ENCODE measurements around the gene ZNF821.
"Not testable (repeated sequence)": the region's sequence is repeated elsewhere in the genome, so short reads cannot be mapped to it uniquely, and the experiment has no call there.

ZNF821 gene

GRCh38 chr16:71883849-71884638 lies at the start of gene ZNF821:
Gene ZNF821 (minus strand): TSS chr16:71884182. CDS start chr16:71879946, 4,236 bp downstream.
- DNase-seq: peak; percentile 89
- in situ Hi-C loops (cut with MboI; ENCODE audit: low pct_unique_long_range_greater_than_20kb, low sequenced_read_pairs): no loop called here

GRCh38 chr16:71933017-71933416 lies 49.0 kb upstream of the ZNF821 start:
- in situ Hi-C loops (cut with MboI; ENCODE audit: low pct_unique_long_range_greater_than_20kb, low sequenced_read_pairs): no loop called here
- no peak for DNase-seq

- no peak for DNase-seq
- in situ Hi-C loops (cut with MboI; ENCODE audit: low pct_unique_long_range_greater_than_20kb, low sequenced_read_pairs): no loop called here
Observed at GRCh38 chr16:71931599-71931998, 47.6 kb upstream of the ZNF821 start.

- no peak for DNase-seq
- in situ Hi-C loops (cut with MboI; ENCODE audit: low pct_unique_long_range_greater_than_20kb, low sequenced_read_pairs): no loop called here
Observed at GRCh38 chr16:71931001-71931400, 47.0 kb upstream of the ZNF821 start.

GRCh38 chr16:71930013-71930563 lies 46.1 kb upstream of the ZNF821 start:
- DNase-seq: no peak
- in situ Hi-C loops (cut with MboI; ENCODE audit: low pct_unique_long_range_greater_than_20kb, low sequenced_read_pairs): no loop called here

- DNase-seq: no peak
- in situ Hi-C loops (cut with MboI; ENCODE audit: low pct_unique_long_range_greater_than_20kb, low sequenced_read_pairs): no loop called here
Observed at GRCh38 chr16:71929048-71929447, 45.1 kb upstream of the ZNF821 start.

GRCh38 chr16:71927787-71928186 lies 43.8 kb upstream of the ZNF821 start:
- in situ Hi-C loops (cut with MboI; ENCODE audit: low pct_unique_long_range_greater_than_20kb, low sequenced_read_pairs): no loop called here
- DNase-seq: no peak

- in situ Hi-C loops (cut with MboI; ENCODE audit: low pct_unique_long_range_greater_than_20kb, low sequenced_read_pairs): no loop called here
- DNase-seq: peak; percentile 23
Observed at GRCh38 chr16:71927383-71927782, 43.4 kb upstream of the ZNF821 start.

- in situ Hi-C loops (cut with MboI; ENCODE audit: low pct_unique_long_range_greater_than_20kb, low sequenced_read_pairs): no loop called here
- no peak for DNase-seq
Observed at GRCh38 chr16:71924710-71925109, 40.7 kb upstream of the ZNF821 start.

GRCh38 chr16:71923941-71924690 lies 40.1 kb upstream of the ZNF821 start:
- DNase-seq: no peak
- in situ Hi-C loops (cut with MboI; ENCODE audit: low pct_unique_long_range_greater_than_20kb, low sequenced_read_pairs): no loop called here

- in situ Hi-C loops (cut with MboI; ENCODE audit: low pct_unique_long_range_greater_than_20kb, low sequenced_read_pairs): no loop called here
Observed at GRCh38 chr16:71920658-71921057, 36.7 kb upstream of the ZNF821 start.

GRCh38 chr16:71919035-71919434 lies 35.1 kb upstream of the ZNF821 start:
- in situ Hi-C loops (cut with MboI; ENCODE audit: low pct_unique_long_range_greater_than_20kb, low sequenced_read_pairs): no loop called here
- peak; percentile 60 for DNase-seq

More at GRCh38 chr16:71920658-71921057, 36.7 kb upstream of the ZNF821 start:
- no peak for DNase-seq

- in situ Hi-C loops (cut with MboI; ENCODE audit: low pct_unique_long_range_greater_than_20kb, low sequenced_read_pairs): no loop called here
- DNase-seq: no peak
Observed at GRCh38 chr16:71917900-71918299, 33.9 kb upstream of the ZNF821 start.

- DNase-seq: no peak
- in situ Hi-C loops (cut with MboI; ENCODE audit: low pct_unique_long_range_greater_than_20kb, low sequenced_read_pairs): no loop called here
Observed at GRCh38 chr16:71916397-71916920, 32.5 kb upstream of the ZNF821 start.

- in situ Hi-C loops (cut with MboI; ENCODE audit: low pct_unique_long_range_greater_than_20kb, low sequenced_read_pairs): no loop called here
- DNase-seq: no peak
Observed at GRCh38 chr16:71915350-71915749, 31.4 kb upstream of the ZNF821 start.

GRCh38 chr16:71914802-71915201 lies 30.8 kb upstream of the ZNF821 start:
- in situ Hi-C loops (cut with MboI; ENCODE audit: low pct_unique_long_range_greater_than_20kb, low sequenced_read_pairs): no loop called here
- DNase-seq: no peak

GRCh38 chr16:71912534-71913275 lies 28.7 kb upstream of the ZNF821 start:
- in situ Hi-C loops (cut with MboI; ENCODE audit: low pct_unique_long_range_greater_than_20kb, low sequenced_read_pairs): no loop called here
- DNase-seq: no peak

- in situ Hi-C loops (cut with MboI; ENCODE audit: low pct_unique_long_range_greater_than_20kb, low sequenced_read_pairs): no loop called here
- no peak for DNase-seq
Observed at GRCh38 chr16:71911121-71911520, 27.1 kb upstream of the ZNF821 start.

GRCh38 chr16:71905765-71906164 lies 21.8 kb upstream of the ZNF821 start:
- in situ Hi-C loops (cut with MboI; ENCODE audit: low pct_unique_long_range_greater_than_20kb, low sequenced_read_pairs); DNase-seq: not testable (repeated sequence)

Measured in KBM-7 (cell line).